Liver (tissue), 9 donors: ENCODE measurements around the gene EPM2A. TPM values are rescaled to one million over a fixed set of nuclear protein-coding genes. Genes with fewer than 3 reads are reported as not detected.
A peak's percentile ranks its signal among the peaks of the same experiment; 100 is the strongest.

Source experiments
- DNase-seq: peaks from one replicate; pipeline ENCODE4 v3.0.0-alpha.2; 2017; ENCODE audit warnings: low spot score
- H3K27ac ChIP-seq, 2 donors: one replicate each; pipeline ENCODE4 v1.7.0; 2013; ENCODE audit warnings: inconsistent platforms in 2 of 2, low read length in 2 of 2, control low read depth in 1 of 2, low read depth in 1 of 2, mild to moderate bottlenecking in 1 of 2
- H3K27me3 ChIP-seq, 4 donors: one replicate each; pipeline versions ENCODE4 v1.6.1 to v1.7.0; 2013; ENCODE audit warnings: low read length in 3 of 4, inconsistent platforms in 1 of 4, mild to moderate bottlenecking in 1 of 4, moderate library complexity in 1 of 4; ENCODE audit not compliant: control insufficient read depth in 4 of 4, insufficient read depth in 4 of 4
- H3K36me3 ChIP-seq, 4 donors: one replicate each; pipeline versions ENCODE4 v1.6.1 to v1.7.0; 2013; ENCODE audit warnings: low read length in 3 of 4, mild to moderate bottlenecking in 3 of 4, low read depth in 1 of 4, moderate library complexity in 1 of 4; ENCODE audit not compliant: control insufficient read depth in 4 of 4, insufficient read depth in 3 of 4
- H3K4me1 ChIP-seq, 4 donors: one replicate each; pipeline versions ENCODE4 v1.6.1 to v1.7.0; 2013; ENCODE audit warnings: low read length in 3 of 4, mild to moderate bottlenecking in 3 of 4, moderate library complexity in 1 of 4; ENCODE audit not compliant: control insufficient read depth in 4 of 4, insufficient read depth in 4 of 4
- H3K4me3 ChIP-seq, 3 donors: one replicate each; pipeline versions ENCODE4 v1.6.1 to v1.7.0; 2013; ENCODE audit warnings: low read length in 3 of 3, control low read depth in 1 of 3, low read depth in 1 of 3, mild to moderate bottlenecking in 1 of 3
- H3K9ac ChIP-seq, 2 donors: one replicate each; pipeline ENCODE4 v1.7.0; 2013; ENCODE audit warnings: low read length in 2 of 2, mild to moderate bottlenecking in 2 of 2, moderate library complexity in 2 of 2, control low read depth in 1 of 2, low read depth in 1 of 2
- H3K9me3 ChIP-seq, 4 donors: one replicate each; pipeline versions ENCODE4 v1.6.1 to v1.7.0; 2013; ENCODE audit warnings: low read length in 3 of 4; ENCODE audit not compliant: control insufficient read depth in 4 of 4
- EGR1 ChIP-seq, 2 donors: IDR thresholded peaks; 2 replicates each; pipeline ENCODE4 v1.6.1; 2016 to 2018; ENCODE audit warnings: antibody characterized with exemption in 2 of 2, low read depth in 2 of 2
- FOXA1 ChIP-seq: IDR thresholded peaks from 2 replicates; pipeline ENCODE4 v1.6.1; 2016; ENCODE audit warnings: antibody characterized with exemption
- FOXA2 ChIP-seq: IDR thresholded peaks from 2 replicates; pipeline ENCODE4 v1.6.1; 2016; ENCODE audit warnings: antibody characterized with exemption
- GABPA ChIP-seq, 2 donors: IDR thresholded peaks in 1 of 2; conservative IDR thresholded peaks in 1 of 2; 2 replicates each; pipeline ENCODE4 v1.6.1; 2016; ENCODE audit warnings: antibody characterized with exemption in 2 of 2, mild to moderate bottlenecking in 1 of 2, moderate library complexity in 1 of 2
- HNF4A ChIP-seq, 2 donors: conservative IDR thresholded peaks; 2 replicates each; pipeline ENCODE4 v1.6.1; 2016; ENCODE audit warnings: antibody characterized with exemption in 2 of 2, mild to moderate bottlenecking in 2 of 2
- HNF4G ChIP-seq: IDR thresholded peaks from 2 replicates; pipeline ENCODE4 v1.6.1; 2016; ENCODE audit warnings: antibody characterized with exemption
- JUND ChIP-seq, 2 donors: IDR thresholded peaks; 2 replicates each; pipeline ENCODE4 v1.6.1; 2016; ENCODE audit warnings: antibody characterized with exemption in 2 of 2
- NR2F2 ChIP-seq: IDR thresholded peaks from 2 replicates; pipeline ENCODE4 v1.6.1; 2016; ENCODE audit warnings: antibody characterized with exemption
- RAD21 ChIP-seq, 2 donors: IDR thresholded peaks; 2 replicates each; pipeline ENCODE4 v1.6.1; 2016; ENCODE audit warnings: antibody characterized with exemption in 2 of 2, mild to moderate bottlenecking in 2 of 2
- REST ChIP-seq: IDR thresholded peaks from 2 replicates; pipeline ENCODE4 v1.6.1; 2016; ENCODE audit warnings: antibody characterized with exemption, mild to moderate bottlenecking
- SP1 ChIP-seq: IDR thresholded peaks from 2 replicates; pipeline ENCODE4 v1.6.1; 2018; ENCODE audit warnings: antibody characterized with exemption, mild to moderate bottlenecking
- TAF1 ChIP-seq: conservative IDR thresholded peaks from 2 replicates; pipeline ENCODE4 v1.6.1; 2016; ENCODE audit warnings: antibody characterized with exemption, mild to moderate bottlenecking
- YY1 ChIP-seq: IDR thresholded peaks from 2 replicates; pipeline ENCODE4 v1.6.1; 2016; ENCODE audit warnings: antibody characterized with exemption, mild to moderate bottlenecking
- WGBS: extraction: QIAGEN DNeasy Blood & Tissue Kit; methylation state at CpG from one replicate; pipeline ENCODE4 v1.1.7; 2013; 5-methylcytosine and 5-hydroxymethylcytosine counted together
- polyA plus RNA-seq, 2 donors: library from polyadenylated mRNA; stranded (reverse) in 1 of 2; unstranded in 1 of 2; fragments of 200-250 nt in 1 of 2; fragments of >200 nt in 1 of 2; fragmentation: Nextera tagmentation in 1 of 2; extraction: Ambion mirVana in 1 of 2; gene quantifications; one replicate each; pipeline versions ENCODE4 v1.2.1 to v1.2.3, GENCODE V29; 2013 to 2015
- total RNA-seq, 2 donors: library from RNA; depleted of rRNA; stranded (reverse); fragments of >200 nt; gene quantifications; one replicate each; pipeline ENCODE4 v1.2.3, GENCODE V29; 2014
- TF ChIP-seq, protein P1 (sequence below): IDR thresholded peaks from 2 replicates; pipeline ENCODE4 v1.6.1; 2016; ENCODE audit warnings: antibody characterized with exemption
- TF ChIP-seq, protein P2 (sequence below): fragments of 150-350 bp; IDR thresholded peaks from 2 replicates; pipeline ENCODE4 v1.5.1; 2017; ENCODE audit warnings: improper control_type of control experiment, low read depth, low read length; ENCODE audit not compliant: missing input control
- TF ChIP-seq, protein P3 (sequence below): IDR thresholded peaks from 2 replicates; pipeline ENCODE4 v1.6.1; 2016; ENCODE audit warnings: antibody characterized with exemption
- donor health status: healthy.
- donor health status: healthy.
- donor health status: healthy.
- donor health status: healthy.
- donor health status: healthy.

Gene EPM2A
- total and polyA plus RNA-seq, 4 donors, result 3.7 to 13.0 (median 5.1) TPM

GRCh38 chr6:145722190-145722589, 13.1 kb downstream of the EPM2A start:
- no peaks in the 10 kb centered on the region for H3K36me3 ChIP-seq
- H3K9ac ChIP-seq, result no peak overlapping the region
- DNase-seq, result no peak
- H3K4me3 ChIP-seq, result no peak overlapping the region
- no peaks in the 10 kb centered on the region for H3K4me1 ChIP-seq
- H3K9me3 ChIP-seq, result peaks cover 0 to 2% (median under 1%) of the 10 kb centered on the region in 4 donors
- TF ChIP-seq TAF1, result no peak
- TF ChIP-seq JUND (IDR thresholded peaks at IDR 0.05), result no peak
- TF ChIP-seq, protein P1, sequence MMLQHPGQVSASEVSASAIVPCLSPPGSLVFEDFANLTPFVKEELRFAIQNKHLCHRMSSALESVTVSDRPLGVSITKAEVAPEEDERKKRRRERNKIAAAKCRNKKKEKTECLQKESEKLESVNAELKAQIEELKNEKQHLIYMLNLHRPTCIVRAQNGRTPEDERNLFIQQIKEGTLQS, result no peak
- TF ChIP-seq FOXA2, result no peak
- TF ChIP-seq, protein P2, sequence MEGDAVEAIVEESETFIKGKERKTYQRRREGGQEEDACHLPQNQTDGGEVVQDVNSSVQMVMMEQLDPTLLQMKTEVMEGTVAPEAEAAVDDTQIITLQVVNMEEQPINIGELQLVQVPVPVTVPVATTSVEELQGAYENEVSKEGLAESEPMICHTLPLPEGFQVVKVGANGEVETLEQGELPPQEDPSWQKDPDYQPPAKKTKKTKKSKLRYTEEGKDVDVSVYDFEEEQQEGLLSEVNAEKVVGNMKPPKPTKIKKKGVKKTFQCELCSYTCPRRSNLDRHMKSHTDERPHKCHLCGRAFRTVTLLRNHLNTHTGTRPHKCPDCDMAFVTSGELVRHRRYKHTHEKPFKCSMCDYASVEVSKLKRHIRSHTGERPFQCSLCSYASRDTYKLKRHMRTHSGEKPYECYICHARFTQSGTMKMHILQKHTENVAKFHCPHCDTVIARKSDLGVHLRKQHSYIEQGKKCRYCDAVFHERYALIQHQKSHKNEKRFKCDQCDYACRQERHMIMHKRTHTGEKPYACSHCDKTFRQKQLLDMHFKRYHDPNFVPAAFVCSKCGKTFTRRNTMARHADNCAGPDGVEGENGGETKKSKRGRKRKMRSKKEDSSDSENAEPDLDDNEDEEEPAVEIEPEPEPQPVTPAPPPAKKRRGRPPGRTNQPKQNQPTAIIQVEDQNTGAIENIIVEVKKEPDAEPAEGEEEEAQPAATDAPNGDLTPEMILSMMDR, result no peak
- TF ChIP-seq FOXA1, result no peak
- TF ChIP-seq, protein P3, sequence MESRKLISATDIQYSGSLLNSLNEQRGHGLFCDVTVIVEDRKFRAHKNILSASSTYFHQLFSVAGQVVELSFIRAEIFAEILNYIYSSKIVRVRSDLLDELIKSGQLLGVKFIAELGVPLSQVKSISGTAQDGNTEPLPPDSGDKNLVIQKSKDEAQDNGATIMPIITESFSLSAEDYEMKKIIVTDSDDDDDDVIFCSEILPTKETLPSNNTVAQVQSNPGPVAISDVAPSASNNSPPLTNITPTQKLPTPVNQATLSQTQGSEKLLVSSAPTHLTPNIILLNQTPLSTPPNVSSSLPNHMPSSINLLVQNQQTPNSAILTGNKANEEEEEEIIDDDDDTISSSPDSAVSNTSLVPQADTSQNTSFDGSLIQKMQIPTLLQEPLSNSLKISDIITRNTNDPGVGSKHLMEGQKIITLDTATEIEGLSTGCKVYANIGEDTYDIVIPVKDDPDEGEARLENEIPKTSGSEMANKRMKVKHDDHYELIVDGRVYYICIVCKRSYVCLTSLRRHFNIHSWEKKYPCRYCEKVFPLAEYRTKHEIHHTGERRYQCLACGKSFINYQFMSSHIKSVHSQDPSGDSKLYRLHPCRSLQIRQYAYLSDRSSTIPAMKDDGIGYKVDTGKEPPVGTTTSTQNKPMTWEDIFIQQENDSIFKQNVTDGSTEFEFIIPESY, result no peak
- TF ChIP-seq REST, result no peak
- no peak for TF ChIP-seq HNF4G
- TF ChIP-seq HNF4A (conservative IDR thresholded peaks at IDR 0.05), result no peak
- TF ChIP-seq RAD21 (IDR thresholded peaks at IDR 0.05), result no peak
- TF ChIP-seq SP1, result no peak
- TF ChIP-seq YY1, result no peak
- no peak for TF ChIP-seq EGR1 (IDR thresholded peaks at IDR 0.05; ENCODE audit: low read depth in 2 of 2)
- no peak for TF ChIP-seq GABPA (IDR thresholded peaks at IDR 0.05 in 1 of 2, conservative IDR thresholded peaks at IDR 0.05 in 1 of 2)
- no peak for TF ChIP-seq NR2F2
- WGBS, result 97% methylated on average over 2 of the region's 2 CpGs
- H3K27me3 ChIP-seq, result no peaks in the 10 kb centered on the region
- no peak overlapping the region for H3K27ac ChIP-seq

GRCh38 chr6:145721144-145721543, 14.2 kb downstream of the EPM2A start:
- Histone ChIP-seq H3K27me3 (no peaks in the 10 kb centered on the region), H3K4me1 (no peaks in the 10 kb centered on the region), H3K9ac (no peak overlapping the region), H3K4me3 (no peak overlapping the region), H3K9me3 (peaks cover 0 to 2% (median under 1%) of the 10 kb centered on the region in 4 donors), H3K27ac (no peak overlapping the region), H3K36me3 (no peaks in the 10 kb centered on the region)
- TF ChIP-seq HNF4A (conservative IDR thresholded peaks at IDR 0.05), result peak; percentile 54 to 57
- TF ChIP-seq TAF1, result no peak
- WGBS, result 86% methylated on average over 3 of the region's 3 CpGs
- no peak for DNase-seq
